NB4 (cell line): ENCODE data around the gene FXR1.
"Not testable (repeated sequence)": the region's sequence is repeated elsewhere in the genome, so short reads cannot be mapped to it uniquely, and the experiment has no call there.

Experiments
- DNase-seq: peaks from one replicate; pipeline ENCODE4 v3.0.0; 2010; ENCODE audit warnings: low read depth
- H3K4me3 ChIP-seq: one replicate; pipeline ENCODE4 v1.5.1; 2011; ENCODE audit warnings: mild to moderate bottlenecking, low read depth, low read length, moderate library complexity
- MYC ChIP-seq: IDR thresholded peaks from 2 replicates; pipeline ENCODE4 v1.6.1; 2011; ENCODE audit warnings: low read depth, low read length
- POLR2A ChIP-seq: IDR thresholded peaks from 2 replicates; pipeline ENCODE4 v1.6.1; 2011; ENCODE audit warnings: mild to moderate bottlenecking; ENCODE audit not compliant: insufficient read length; ENCODE audit errors: extremely low read depth
- TF ChIP-seq, protein P1 (sequence below): IDR thresholded peaks from one replicate; pipeline ENCODE4 v1.5.1; 2012; ENCODE audit warnings: low read depth, low read length
- TF ChIP-seq, protein P2 (sequence below): IDR thresholded peaks from 2 replicates; pipeline ENCODE4 v1.6.1; 2011; ENCODE audit warnings: low read depth, low read length

The FXR1 gene

DNA sequence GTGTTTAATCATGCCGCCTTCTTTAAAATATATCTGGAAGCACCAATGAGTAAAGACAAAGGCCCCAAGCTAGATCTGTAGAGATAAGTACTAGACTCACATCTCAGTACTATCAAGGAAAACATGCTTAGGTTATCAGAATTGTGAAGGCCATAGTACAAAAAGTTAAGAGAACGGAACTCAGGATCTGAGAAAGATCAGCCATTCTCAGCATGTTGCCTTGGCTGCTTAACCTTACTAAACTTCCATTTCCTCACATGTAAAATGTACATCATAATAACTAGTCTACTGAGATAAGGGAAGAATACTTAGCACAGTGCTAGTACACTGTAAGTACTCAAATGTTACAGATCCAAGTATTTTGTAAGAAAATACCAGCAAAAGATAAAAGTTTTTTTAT is 69.4 kb downstream of the FXR1 start:
- no peak for DNase-seq
- no peak overlapping the region for H3K4me3 ChIP-seq
- no peak for TF ChIP-seq MYC
- TF ChIP-seq POLR2A: no peak
- TF ChIP-seq, protein P1, sequence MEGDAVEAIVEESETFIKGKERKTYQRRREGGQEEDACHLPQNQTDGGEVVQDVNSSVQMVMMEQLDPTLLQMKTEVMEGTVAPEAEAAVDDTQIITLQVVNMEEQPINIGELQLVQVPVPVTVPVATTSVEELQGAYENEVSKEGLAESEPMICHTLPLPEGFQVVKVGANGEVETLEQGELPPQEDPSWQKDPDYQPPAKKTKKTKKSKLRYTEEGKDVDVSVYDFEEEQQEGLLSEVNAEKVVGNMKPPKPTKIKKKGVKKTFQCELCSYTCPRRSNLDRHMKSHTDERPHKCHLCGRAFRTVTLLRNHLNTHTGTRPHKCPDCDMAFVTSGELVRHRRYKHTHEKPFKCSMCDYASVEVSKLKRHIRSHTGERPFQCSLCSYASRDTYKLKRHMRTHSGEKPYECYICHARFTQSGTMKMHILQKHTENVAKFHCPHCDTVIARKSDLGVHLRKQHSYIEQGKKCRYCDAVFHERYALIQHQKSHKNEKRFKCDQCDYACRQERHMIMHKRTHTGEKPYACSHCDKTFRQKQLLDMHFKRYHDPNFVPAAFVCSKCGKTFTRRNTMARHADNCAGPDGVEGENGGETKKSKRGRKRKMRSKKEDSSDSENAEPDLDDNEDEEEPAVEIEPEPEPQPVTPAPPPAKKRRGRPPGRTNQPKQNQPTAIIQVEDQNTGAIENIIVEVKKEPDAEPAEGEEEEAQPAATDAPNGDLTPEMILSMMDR: no peak
- TF ChIP-seq, protein P2, sequence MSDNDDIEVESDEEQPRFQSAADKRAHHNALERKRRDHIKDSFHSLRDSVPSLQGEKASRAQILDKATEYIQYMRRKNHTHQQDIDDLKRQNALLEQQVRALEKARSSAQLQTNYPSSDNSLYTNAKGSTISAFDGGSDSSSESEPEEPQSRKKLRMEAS: no peak

DNA sequence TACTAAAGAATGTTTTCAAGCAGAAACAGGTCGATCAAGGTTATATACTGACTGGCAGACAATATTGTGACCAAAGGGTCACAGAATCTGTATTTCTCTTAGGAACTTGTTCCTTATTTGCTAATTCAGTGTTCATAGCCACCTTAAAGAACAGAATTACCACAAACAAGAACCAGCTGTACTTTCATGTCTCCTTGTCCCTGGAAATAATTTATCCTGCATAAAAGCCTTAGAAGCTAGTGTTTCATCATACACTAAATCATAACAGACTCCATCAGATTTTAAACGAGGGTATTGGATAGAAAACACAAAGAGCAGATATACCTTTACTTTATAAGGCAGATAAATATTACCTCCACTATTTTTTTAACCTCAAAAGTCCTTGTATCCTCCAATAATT is 70.7 kb downstream of the FXR1 start:
- no peak overlapping the region for H3K4me3 ChIP-seq
- TF ChIP-seq POLR2A: no peak
- TF ChIP-seq MYC: no peak
- TF ChIP-seq, protein P1: no peak
- TF ChIP-seq, protein P2: no peak
- DNase-seq: no peak

DNA sequence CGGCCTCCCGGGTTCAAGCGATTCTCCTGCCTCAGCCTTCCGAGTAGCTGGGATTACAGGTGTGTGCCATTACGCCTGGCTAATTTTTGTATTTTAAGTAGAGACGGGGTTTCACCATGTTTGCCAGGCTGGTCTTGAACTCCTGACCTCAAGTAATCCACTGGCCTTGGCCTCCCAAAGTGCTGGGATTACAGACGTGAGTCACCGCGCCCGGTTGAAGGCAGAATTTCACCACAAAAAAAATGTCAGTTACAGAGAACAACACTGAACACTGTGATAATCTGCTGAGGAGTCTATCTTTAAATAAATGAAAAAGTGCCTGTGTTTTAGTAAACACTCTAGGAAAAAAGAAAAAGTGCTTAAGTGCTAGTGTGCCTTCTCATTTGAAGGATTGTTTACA is 73.9 kb downstream of the FXR1 start:
- not testable (repeated sequence) for DNase-seq, H3K4me3 ChIP-seq

DNA sequence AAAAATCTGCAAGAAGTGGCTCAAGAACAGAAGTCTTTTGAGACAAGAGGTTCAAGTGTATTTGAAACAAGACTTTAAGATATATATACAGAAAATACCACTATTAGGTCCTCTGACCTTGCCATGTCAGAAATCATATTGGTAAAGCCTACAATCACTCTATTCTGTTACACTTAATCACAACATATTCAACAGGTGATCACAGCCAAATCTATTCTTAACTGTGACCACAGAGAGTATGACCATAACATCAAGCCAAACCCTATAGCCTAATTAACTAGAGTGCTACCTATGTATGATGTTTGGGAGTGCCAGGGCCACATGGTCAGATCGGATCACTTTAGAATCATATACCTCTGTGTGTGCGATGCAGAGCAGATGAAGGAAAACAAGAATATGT is 74.9 kb downstream of the FXR1 start:
- TF ChIP-seq, protein P1: no peak
- TF ChIP-seq MYC: no peak
- TF ChIP-seq, protein P2: no peak
- no peak for TF ChIP-seq POLR2A
- no peak overlapping the region for H3K4me3 ChIP-seq
- no peak for DNase-seq

DNA sequence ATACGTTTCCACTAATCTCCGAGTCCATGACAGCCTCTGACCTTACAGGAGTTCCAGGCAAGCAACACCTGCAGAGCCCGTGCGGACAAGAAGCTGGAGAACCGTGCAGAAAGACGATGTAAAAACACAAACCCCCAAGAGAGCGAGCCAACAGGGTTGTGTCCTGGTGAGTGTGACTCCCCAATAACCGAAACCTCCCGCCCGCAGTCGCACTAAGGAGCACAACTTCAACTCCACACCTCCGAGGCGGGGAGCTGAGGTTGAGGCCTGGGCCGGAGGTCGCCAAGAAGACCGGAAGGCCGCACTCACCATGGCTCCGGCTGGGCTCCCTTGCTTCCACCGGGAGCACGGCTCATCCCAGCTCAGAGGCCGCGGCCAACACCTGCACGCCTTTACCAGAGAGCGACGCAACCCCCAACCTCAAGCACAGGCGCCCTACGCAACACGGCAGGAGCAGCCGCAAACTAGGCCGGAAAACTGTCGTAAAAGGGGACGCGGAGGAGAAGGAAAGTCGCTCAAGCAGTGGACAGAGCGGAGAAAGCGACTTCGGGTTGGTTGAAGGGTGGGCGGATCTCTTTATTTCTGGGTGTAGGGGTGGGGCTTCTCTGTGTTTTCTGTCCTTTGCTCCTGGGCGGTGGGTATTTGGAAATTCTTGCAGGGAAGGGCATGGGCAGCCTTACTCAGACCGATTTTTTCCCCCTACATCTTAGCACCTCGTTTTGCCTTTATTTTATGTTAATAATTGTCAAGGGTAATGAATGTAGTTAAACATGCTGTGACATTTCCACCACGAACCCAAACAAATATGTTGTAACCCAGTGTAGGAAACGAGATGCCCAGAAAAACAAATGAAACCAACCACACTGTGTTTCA is 77.1 kb downstream of the FXR1 start, which contains the start of gene DNAJC19:
DNAJC19 (minus strand) TSS at position 446 of the 873 bp plus-strand sequence; CDS start at position 312, 134 bp downstream.
- peak within 1 kb of the TSS; percentile 99 for H3K4me3 ChIP-seq
- peak; percentile 96 for DNase-seq
- TF ChIP-seq, protein P2: 0 out of 2 replicates have a peak, but pooled peaks have one; percentile 44
- TF ChIP-seq MYC (peak; percentile 73), POLR2A (peak; percentile 78)
- TF ChIP-seq, protein P1: no peak

DNA sequence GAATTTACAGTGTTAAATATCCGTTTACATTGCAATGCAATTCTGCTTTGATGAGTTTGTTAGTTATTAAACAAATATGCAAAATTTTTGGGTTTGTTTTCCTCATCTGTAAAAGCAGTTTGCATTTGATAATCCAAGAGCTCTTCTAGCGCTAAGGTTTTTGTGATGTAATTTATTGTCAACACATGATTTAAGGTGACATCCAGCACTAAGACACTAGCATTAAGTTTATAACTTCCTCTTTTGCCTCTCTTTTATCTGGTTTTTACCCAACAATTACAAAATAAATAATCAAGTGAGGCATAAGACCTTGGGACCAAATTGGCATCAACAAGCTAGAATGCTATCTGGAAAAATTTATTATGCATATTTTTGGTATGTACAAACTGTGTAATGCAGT is 78.0 kb downstream of the FXR1 start:
- peak; percentile 22 for DNase-seq
- TF ChIP-seq, protein P2: no peak
- no peak for TF ChIP-seq MYC
- TF ChIP-seq POLR2A: no peak
- TF ChIP-seq, protein P1: no peak
- H3K4me3 ChIP-seq: peak overlapping the region; percentile 99
